Kidney epithelial cell (primary cell): Measurements from ENCODE around the gene SCAMP3. TPM values are rescaled to one million over a fixed set of nuclear protein-coding genes. Genes with fewer than 3 reads are reported as not detected.

Source experiments
- DNase-seq: peaks from one replicate; pipeline ENCODE4 v3.0.0-alpha.2; 2010; ENCODE audit warnings: low read depth
- H3K27me3 ChIP-seq: 2 replicates; pipeline ENCODE4 v1.6.0; 2011; ENCODE audit warnings: low read length; ENCODE audit not compliant: control insufficient read depth, insufficient read depth
- H3K36me3 ChIP-seq: 2 replicates; pipeline ENCODE4 v1.5.1; 2011; ENCODE audit warnings: low read length; ENCODE audit not compliant: control insufficient read depth, insufficient read depth
- H3K4me3 ChIP-seq: 2 replicates; pipeline ENCODE4 v1.5.1; 2011; ENCODE audit warnings: low read depth, mild to moderate bottlenecking, control low read depth, low read length
- total RNA-seq: library from RNA; depleted of rRNA; stranded (reverse); fragments of >200 nt; gene quantifications from 2 replicates; pipeline ENCODE4 v1.2.3, GENCODE V29; 2015
- TF ChIP-seq, protein P1 (sequence below): IDR thresholded peaks from 2 replicates; pipeline ENCODE4 v1.5.1; 2011; ENCODE audit warnings: mild to moderate bottlenecking, moderate library complexity, low read length, control low read depth, inconsistent platforms; ENCODE audit not compliant: insufficient read depth, poor library complexity, severe bottlenecking

The SCAMP3 gene
- total RNA-seq, 1 donor from 2014 or later, result 93.8 TPM

DNA sequence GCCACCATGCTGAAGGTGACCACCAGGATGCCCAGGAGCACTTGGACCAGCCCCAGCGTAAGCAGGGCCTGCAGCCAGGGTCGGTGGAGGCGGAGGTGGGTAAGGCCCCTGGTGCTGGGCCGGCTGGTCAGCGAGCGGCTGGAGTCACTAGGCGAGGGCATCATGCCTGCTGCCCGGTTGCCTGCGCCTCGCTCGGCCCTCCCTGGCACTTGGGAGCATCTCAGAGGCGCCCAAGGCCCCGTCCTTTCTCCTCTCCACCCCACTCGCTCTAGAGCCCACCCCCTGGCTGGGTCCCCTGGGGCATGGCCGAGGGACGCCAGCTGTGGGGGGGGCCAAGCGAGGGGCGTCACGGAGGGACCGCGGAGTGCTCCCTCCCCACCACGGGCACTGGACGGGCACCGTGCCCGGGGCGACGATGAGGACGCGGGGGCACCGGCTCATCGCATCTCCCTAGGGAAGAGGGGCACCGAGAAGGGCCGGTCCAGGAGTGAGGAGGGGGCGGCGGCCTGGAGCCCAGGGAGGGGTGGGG is 7.4 kb downstream of the SCAMP3 start:
- H3K36me3 ChIP-seq, result no peaks in the 10 kb centered on the region
- H3K27me3 ChIP-seq, result no peaks in the 10 kb centered on the region
- H3K4me3 ChIP-seq, result peak overlapping the region; percentile 80
- no peak for DNase-seq
- TF ChIP-seq, protein P1, sequence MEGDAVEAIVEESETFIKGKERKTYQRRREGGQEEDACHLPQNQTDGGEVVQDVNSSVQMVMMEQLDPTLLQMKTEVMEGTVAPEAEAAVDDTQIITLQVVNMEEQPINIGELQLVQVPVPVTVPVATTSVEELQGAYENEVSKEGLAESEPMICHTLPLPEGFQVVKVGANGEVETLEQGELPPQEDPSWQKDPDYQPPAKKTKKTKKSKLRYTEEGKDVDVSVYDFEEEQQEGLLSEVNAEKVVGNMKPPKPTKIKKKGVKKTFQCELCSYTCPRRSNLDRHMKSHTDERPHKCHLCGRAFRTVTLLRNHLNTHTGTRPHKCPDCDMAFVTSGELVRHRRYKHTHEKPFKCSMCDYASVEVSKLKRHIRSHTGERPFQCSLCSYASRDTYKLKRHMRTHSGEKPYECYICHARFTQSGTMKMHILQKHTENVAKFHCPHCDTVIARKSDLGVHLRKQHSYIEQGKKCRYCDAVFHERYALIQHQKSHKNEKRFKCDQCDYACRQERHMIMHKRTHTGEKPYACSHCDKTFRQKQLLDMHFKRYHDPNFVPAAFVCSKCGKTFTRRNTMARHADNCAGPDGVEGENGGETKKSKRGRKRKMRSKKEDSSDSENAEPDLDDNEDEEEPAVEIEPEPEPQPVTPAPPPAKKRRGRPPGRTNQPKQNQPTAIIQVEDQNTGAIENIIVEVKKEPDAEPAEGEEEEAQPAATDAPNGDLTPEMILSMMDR, result no peak

DNA sequence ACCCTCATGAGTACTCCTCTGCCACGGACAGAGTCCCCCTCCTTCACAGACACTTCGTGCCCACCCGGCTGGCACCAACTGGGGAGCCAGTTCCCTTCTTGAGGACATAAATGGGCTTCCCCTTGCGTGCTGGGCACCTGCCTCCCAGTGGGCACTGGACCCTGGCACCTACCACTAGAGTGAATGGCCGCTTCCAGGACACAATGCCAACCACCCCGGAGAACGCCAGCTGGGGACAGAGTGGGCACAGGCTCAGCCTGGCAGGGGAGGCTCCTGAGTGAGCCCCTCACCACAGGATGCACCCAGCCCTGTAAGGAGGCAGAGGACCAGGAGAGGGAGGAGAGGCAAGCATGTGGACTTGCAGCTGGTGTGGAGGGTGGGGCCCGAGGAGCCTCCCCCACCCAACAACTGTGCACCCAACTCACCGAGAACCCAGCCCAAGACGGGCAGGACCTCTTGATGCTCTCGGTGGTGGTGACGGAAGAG is 7.9 kb downstream of the SCAMP3 start:
- Histone ChIP-seq H3K27me3 (no peaks in the 10 kb centered on the region), H3K4me3 (peak overlapping the region; percentile 80), H3K36me3 (no peaks in the 10 kb centered on the region)
- DNase-seq, result no peak
- TF ChIP-seq, protein P1, result no peak

DNA sequence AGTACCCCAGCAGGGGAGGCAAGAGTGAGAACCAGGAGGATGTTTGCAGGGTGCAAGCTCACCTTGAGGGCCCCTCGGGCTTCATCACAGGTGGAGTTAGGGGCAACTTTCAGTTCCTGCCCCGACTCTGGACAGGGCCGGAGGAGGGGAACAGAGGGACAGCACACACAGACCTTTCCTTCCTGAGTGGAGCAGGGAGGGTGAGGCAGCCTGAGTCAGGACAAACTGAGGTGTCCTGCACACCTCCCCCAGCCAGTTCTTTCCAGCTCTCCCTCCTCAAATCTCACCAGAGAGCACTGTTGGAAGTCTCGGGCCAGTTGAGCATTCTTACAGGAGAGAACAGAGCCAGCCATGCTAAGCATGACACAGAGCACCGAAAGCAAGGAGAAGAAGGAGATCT is 8.4 kb downstream of the SCAMP3 start:
- TF ChIP-seq, protein P1, result no peak
- DNase-seq, result no peak
- Histone ChIP-seq H3K4me3 (peak overlapping the region; percentile 80), H3K36me3 (no peaks in the 10 kb centered on the region), H3K27me3 (no peaks in the 10 kb centered on the region)

DNA sequence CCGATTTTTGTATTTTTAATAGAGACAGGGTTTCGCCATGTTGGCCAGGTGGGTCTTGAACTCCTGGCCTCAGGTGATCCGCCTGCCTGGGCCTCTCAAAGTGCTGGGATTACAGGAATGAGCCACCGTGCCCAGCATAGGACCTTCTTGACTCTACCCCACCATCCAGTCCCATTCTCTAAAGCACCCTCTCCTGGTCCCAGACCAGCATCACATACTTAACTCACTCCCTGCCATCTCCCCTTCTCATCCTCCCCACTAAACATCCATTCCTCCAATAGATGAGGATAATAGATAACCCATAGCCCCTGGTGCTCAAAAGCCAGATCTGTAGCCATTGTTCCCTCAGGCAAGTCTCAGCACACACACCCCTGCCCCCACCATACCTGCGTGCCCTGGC is 9.0 kb downstream of the SCAMP3 start:
- H3K36me3 ChIP-seq, result no peaks in the 10 kb centered on the region
- no peak for DNase-seq
- TF ChIP-seq, protein P1, result no peak
- H3K4me3 ChIP-seq, result no peak overlapping the region
- H3K27me3 ChIP-seq, result no peaks in the 10 kb centered on the region

DNA sequence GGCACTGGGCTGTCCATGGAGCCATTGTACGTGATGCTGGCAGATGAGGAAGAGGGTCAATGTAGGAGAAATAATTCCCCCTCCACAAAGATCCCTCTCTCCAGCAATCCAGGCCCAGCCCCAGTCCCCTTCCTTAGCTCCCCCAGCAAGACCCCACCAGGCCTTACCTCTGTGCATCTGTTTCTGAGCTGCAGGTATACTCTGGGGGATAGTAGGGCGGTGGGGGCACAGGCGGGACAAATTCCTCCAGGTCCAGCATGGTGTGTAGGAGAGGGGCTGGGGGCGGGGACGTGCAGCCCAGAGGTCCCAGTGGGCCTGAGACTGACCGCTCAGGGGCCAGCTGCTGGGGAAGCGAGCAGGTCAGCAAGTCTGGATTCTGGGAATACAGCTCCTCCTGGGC is 10.6 kb downstream of the SCAMP3 start:
- H3K36me3 ChIP-seq, result no peaks in the 10 kb centered on the region
- no peak for DNase-seq
- H3K27me3 ChIP-seq, result no peaks in the 10 kb centered on the region
- TF ChIP-seq, protein P1, result no peak
- no peak overlapping the region for H3K4me3 ChIP-seq

DNA sequence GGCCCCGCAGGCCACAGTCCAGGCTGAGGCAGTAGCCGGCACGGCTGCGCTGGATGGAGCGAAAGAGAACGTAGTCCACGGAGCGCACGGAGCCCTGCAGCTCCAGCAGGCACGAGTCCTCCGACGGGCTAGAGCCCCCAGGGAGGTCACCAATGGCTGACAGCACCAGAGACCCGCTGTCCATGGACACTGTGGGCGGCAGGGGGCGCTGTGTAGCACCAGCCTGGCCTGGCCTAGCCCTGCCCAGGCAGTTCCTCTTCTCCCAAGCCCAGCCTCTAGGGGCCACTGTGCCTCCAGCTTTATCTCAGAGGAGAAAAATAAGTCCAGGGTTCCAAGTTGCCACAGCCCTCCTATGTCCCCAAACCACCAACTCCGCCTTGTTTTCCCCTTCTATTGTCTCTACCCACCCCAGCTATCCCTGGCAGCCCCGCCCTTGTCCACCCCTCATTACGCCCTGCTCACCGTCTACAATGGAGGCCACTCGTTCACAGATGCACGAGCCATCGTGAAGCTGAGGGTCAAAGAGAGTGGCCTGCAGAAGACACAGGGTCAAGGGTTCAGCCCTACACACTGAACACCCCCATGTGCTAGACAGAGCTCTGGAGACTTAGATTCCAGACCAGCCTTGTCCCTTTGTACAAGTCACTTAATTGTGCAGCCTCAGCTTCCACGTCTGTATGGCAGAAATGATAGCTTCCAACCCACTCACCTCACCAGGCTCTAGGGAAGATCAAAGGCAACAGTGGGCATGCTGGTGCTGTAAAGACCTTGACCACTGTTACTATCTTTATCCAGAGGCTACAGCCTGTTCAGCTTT is 11.3 kb downstream of the SCAMP3 start:
- DNase-seq, result peak; percentile 55
- H3K27me3 ChIP-seq, result no peaks in the 10 kb centered on the region
- no peak overlapping the region for H3K4me3 ChIP-seq
- TF ChIP-seq, protein P1, result peak; percentile 100
- H3K36me3 ChIP-seq, result no peaks in the 10 kb centered on the region
